SH-SY5Y (cell line): ENCODE measurements around the gene KYAT1.

Source experiments
- GATA2 ChIP-seq: IDR thresholded peaks from 2 replicates; pipeline ENCODE4 v1.6.1; 2011; ENCODE audit warnings: mild to moderate bottlenecking, low read depth, low read length
- GATA3 ChIP-seq: IDR thresholded peaks from 2 replicates; pipeline ENCODE4 v1.6.1; 2011; ENCODE audit warnings: low read depth, mild to moderate bottlenecking, low read length, moderate library complexity

DNA sequence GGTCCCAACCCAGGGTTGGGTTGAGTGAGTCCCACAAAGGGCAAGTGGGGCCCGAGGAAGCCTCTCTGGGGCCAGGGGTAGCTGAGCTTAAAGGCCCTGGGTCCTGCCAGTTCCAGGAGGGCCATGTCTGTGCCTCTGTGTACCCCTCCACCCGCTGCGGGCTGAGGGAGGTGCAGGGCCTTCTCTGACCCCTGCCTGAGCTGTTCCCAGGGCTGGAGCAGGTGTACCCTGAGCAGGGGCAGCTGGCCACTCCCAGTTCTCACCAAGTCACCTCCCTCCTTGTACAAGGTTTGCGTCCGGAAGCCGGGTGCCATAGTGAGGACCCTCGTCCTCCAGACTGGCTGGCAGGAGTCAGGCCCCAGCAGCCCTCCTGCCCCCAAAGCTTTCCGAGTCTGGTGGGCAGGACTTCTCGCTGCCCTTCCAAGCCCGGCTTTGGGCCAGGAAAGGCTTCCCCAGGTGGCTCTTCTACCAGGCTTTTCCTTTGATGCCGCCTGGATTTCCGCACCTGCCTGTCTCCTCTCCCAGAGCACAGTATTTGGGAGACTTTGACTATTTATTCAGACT, 72.6 kb downstream of the KYAT1 start:
- TF ChIP-seq GATA2 (no peak), GATA3 (no peak)
